Testis (tissue), 3 donors: Measurements from ENCODE around the gene TBC1D1. TPM values are rescaled to one million over a fixed set of nuclear protein-coding genes. Genes with fewer than 3 reads are reported as not detected.

ENCODE experiments used
- DNase-seq: peaks from one replicate; pipeline ENCODE4 v3.0.0-alpha.2; 2019
- H3K27ac ChIP-seq, 2 donors: fragments of 200-600 bp; sonication (generic); one replicate each; pipeline ENCODE4 v1.5.1; 2019
- H3K27me3 ChIP-seq: fragments of 200-600 bp; sonication (generic); one replicate; pipeline ENCODE4 v1.5.1; 2019
- H3K36me3 ChIP-seq: fragments of 200-600 bp; sonication (generic); one replicate; pipeline ENCODE4 v1.5.1; 2017; ENCODE audit warnings: low read depth; ENCODE audit errors: missing control alignments
- H3K4me1 ChIP-seq: fragments of 200-600 bp; sonication (generic); one replicate; pipeline ENCODE4 v1.5.1; 2019
- H3K4me3 ChIP-seq, 2 donors: fragments of 200-600 bp; sonication (generic); one replicate each; pipeline ENCODE4 v1.5.1; 2017 to 2019
- H3K9me3 ChIP-seq: fragments of 200-600 bp; sonication (generic); one replicate; pipeline ENCODE4 v1.5.1; 2017
- CTCF ChIP-seq, 3 experiments: fragments of 450-650 bp in 2 of 3; fragments of 200-600 bp in 1 of 3; sonication (generic) in 1 of 3; IDR thresholded peaks; one replicate each; pipeline ENCODE4 v1.5.1; 2016 to 2019; ENCODE audit warnings: antibody characterized with exemption in 3 of 3, mild to moderate bottlenecking in 2 of 3, moderate library complexity in 1 of 3
- POLR2A ChIP-seq: fragments of 450-650 bp; IDR thresholded peaks from one replicate; pipeline ENCODE4 v1.6.1; 2017; ENCODE audit warnings: antibody characterized with exemption, mild to moderate bottlenecking, moderate library complexity
- WGBS, 2 donors: methylation state at CpG; one replicate each; pipeline ENCODE4 v1.1.5; 2018; 5-methylcytosine and 5-hydroxymethylcytosine counted together
- intact Hi-C: fragments of 100-400 bp; cut with DNase I; formaldehyde crosslinking; loops from one replicate; pipeline ENCODE4 v1.15.1; 2023; ENCODE audit warnings: low total_unique reads
- polyA plus RNA-seq: library from polyadenylated mRNA; stranded (reverse); fragments of 350-450 nt; fragmentation: Illumina TruSeq; extraction: RNeasy Lipid Tissue Mini Kit (QIAGEN cat#74804); gene quantifications from one replicate; pipeline ENCODE4 v1.2.3, GENCODE V29; 2014; ENCODE audit warnings: low read depth, low replicate concordance; ENCODE audit not compliant: insufficient read depth
- total RNA-seq, 2 donors: library from RNA; depleted of rRNA; stranded (reverse); fragments of >200 nt; gene quantifications; one replicate each; pipeline ENCODE4 v1.2.3, GENCODE V29; 2016

TBC1D1 gene
- total and polyA plus RNA-seq, 3 donors from 2014 or later, result 130 to 208 (median 167) TPM

GRCh38 chr4:38115601-38116000, 224.7 kb downstream of the TBC1D1 start:
- no peak for DNase-seq
- H3K9me3 ChIP-seq, result no peaks in the 10 kb centered on the region
- H3K4me1 ChIP-seq, result peaks cover 12% of the 10 kb centered on the region
- intact Hi-C loops, result no loop called here
- H3K27me3 ChIP-seq, result no peaks in the 10 kb centered on the region
- H3K4me3 ChIP-seq, result no peak overlapping the region
- no peak overlapping the region for H3K27ac ChIP-seq
- WGBS, 2 donors, result 91 to 94% methylated on average over 5 of the region's 5 CpGs
- no peaks in the 10 kb centered on the region for H3K36me3 ChIP-seq
- no peak for TF ChIP-seq POLR2A
- TF ChIP-seq CTCF (IDR thresholded peaks at IDR 0.05), result no peak

GRCh38 chr4:38117591-38117990, 226.7 kb downstream of the TBC1D1 start:
- peaks cover 14% of the 10 kb centered on the region for H3K4me1 ChIP-seq
- H3K27ac ChIP-seq, result no peak overlapping the region
- no peaks in the 10 kb centered on the region for H3K9me3 ChIP-seq
- H3K36me3 ChIP-seq, result no peaks in the 10 kb centered on the region
- no peak overlapping the region for H3K4me3 ChIP-seq
- no peak for TF ChIP-seq CTCF (IDR thresholded peaks at IDR 0.05)
- TF ChIP-seq POLR2A, result no peak
- intact Hi-C loops, result no loop called here
- 91 to 98% methylated on average over 4 of the region's 4 CpGs for WGBS, 2 donors
- H3K27me3 ChIP-seq, result no peaks in the 10 kb centered on the region
- DNase-seq, result no peak

GRCh38 chr4:38119668-38120385, 228.9 kb downstream of the TBC1D1 start:
- DNase-seq, result peak; percentile 46
- no peak overlapping the region for H3K4me3 ChIP-seq
- 51 to 59% methylated on average over 7 of the region's 7 CpGs for WGBS, 2 donors
- no peaks in the 10 kb centered on the region for H3K9me3 ChIP-seq
- no peaks in the 10 kb centered on the region for H3K27me3 ChIP-seq
- intact Hi-C loops, result no loop called here
- H3K4me1 ChIP-seq, result peaks cover 14% of the 10 kb centered on the region
- H3K36me3 ChIP-seq, result no peaks in the 10 kb centered on the region
- TF ChIP-seq CTCF (IDR thresholded peaks at IDR 0.05), result no peak
- TF ChIP-seq POLR2A, result no peak
- peak overlapping the region; percentile 37 to 48 for H3K27ac ChIP-seq

GRCh38 chr4:38120772-38121171, 229.9 kb downstream of the TBC1D1 start:
- H3K27me3 ChIP-seq, result no peaks in the 10 kb centered on the region
- intact Hi-C loops, result no loop called here
- peaks cover 14% of the 10 kb centered on the region for H3K4me1 ChIP-seq
- no peak overlapping the region for H3K4me3 ChIP-seq
- DNase-seq, result no peak
- no peaks in the 10 kb centered on the region for H3K36me3 ChIP-seq
- 83 to 95% methylated on average over 4 of the region's 4 CpGs for WGBS, 2 donors
- TF ChIP-seq POLR2A, result no peak
- no peak for TF ChIP-seq CTCF (IDR thresholded peaks at IDR 0.05)
- H3K9me3 ChIP-seq, result no peaks in the 10 kb centered on the region
- peak overlapping the region; percentile 37 to 48 for H3K27ac ChIP-seq

- Histone ChIP-seq H3K36me3 (no peaks in the 10 kb centered on the region), H3K27ac (no peak overlapping the region), H3K4me3 (no peak overlapping the region), H3K27me3 (no peaks in the 10 kb centered on the region), H3K4me1 (peaks cover 14% of the 10 kb centered on the region), H3K9me3 (no peaks in the 10 kb centered on the region)
- DNase-seq, result no peak
- TF ChIP-seq CTCF (IDR thresholded peaks at IDR 0.05) (no peak), POLR2A (no peak)
- intact Hi-C loops, result no loop called here
- 86 to 95% methylated on average over 6 of the region's 6 CpGs for WGBS, 2 donors
These were observed 231.2 kb downstream of the TBC1D1 start for GRCh38 chr4:38122060-38122459.
